ENCODE data around the gene ARL11.

The ARL11 gene

GRCh38 chr13:49679246-49679645 lies 50.9 kb downstream of the ARL11 start:
- H3K4me1 ChIP-seq (ENCODE audit: insufficient read depth, low read length) = no peaks in the 10 kb centered on the region
- H4K20me1 ChIP-seq (ENCODE audit: insufficient read depth, low read length) = peaks cover 20% of the 10 kb centered on the region; the same call in 1 of the 2 replicates
- no peak overlapping the region for H2AFZ ChIP-seq (ENCODE audit: low read depth, low read length)
- no peak overlapping the region for H3K4me2 ChIP-seq (ENCODE audit: insufficient read depth, low read length)
- H3K9me3 ChIP-seq (ENCODE audit: insufficient read depth, low read length, severe bottlenecking) = no peaks in the 10 kb centered on the region
- no peaks in the 10 kb centered on the region for H3K27me3 ChIP-seq (ENCODE audit: insufficient read depth, low read length, poor library complexity)
- ATAC-seq (ENCODE audit: insufficient read depth, low read depth) = peak; percentile 65
- H3K27ac ChIP-seq (ENCODE audit: low read length) = no peak overlapping the region
- peak; percentile 22 for DNase-seq
- no peak overlapping the region for H3K4me3 ChIP-seq (ENCODE audit: low read depth in 1 of 2, low read length in 2 of 2)
- TF ChIP-seq CTCF (IDR thresholded peaks at IDR 0.05; ENCODE audit: borderline replicate concordance, extremely low read depth, low read length, poor library complexity, severe bottlenecking) = peak; percentile 51
- TF ChIP-seq EZH2 (IDR thresholded peaks at IDR 0.05; ENCODE audit: borderline replicate concordance, low read depth, low read length, severe bottlenecking) = no peak
- no peak overlapping the region for H3K9ac ChIP-seq (ENCODE audit: low read depth, low read length)
- peaks cover 24% of the 10 kb centered on the region; the same call in 1 of the 2 replicates for H3K36me3 ChIP-seq (ENCODE audit: insufficient read depth, low read length)
- peaks cover 83% of the 10 kb centered on the region for H3K79me2 ChIP-seq (ENCODE audit: insufficient read depth, low read length)

DNA sequence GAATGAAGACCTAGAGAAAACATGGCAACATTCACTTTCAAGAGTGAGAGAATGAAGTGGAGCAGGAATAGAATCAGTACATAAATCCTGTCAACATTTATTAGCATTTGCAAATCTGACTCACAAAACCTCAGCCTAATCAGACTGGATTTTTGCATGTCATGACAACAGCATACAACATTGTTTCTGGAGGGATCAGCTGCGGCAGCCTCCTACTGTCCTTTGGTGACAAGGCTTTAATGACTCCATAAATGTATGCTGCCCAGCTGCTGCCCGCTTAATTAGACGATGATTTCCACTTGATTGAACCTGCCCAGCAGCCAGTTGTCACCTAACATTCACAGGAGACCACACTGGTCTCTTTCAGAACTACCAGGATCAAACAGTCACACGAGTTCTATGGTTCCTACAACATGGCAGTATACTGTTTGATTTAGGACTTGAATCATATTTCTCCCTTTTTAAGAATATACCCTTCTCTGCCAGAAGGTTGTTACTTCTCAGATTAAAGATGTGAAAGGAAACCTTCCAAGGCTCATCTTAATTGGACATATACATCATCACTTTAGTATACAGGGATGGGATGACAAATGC lies 53.6 kb downstream of the ARL11 start:
- no peak overlapping the region for H3K27ac ChIP-seq (ENCODE audit: low read length)

More for the DNA sequence above, 53.6 kb downstream of the ARL11 start:
- Histone ChIP-seq H3K4me1 (ENCODE audit: insufficient read depth, low read length) (no peaks in the 10 kb centered on the region), H3K9me3 (ENCODE audit: insufficient read depth, low read length, severe bottlenecking) (no peaks in the 10 kb centered on the region), H3K27me3 (ENCODE audit: insufficient read depth, low read length, poor library complexity) (no peaks in the 10 kb centered on the region), H3K79me2 (ENCODE audit: insufficient read depth, low read length) (peaks cover 85% of the 10 kb centered on the region), H4K20me1 (ENCODE audit: insufficient read depth, low read length) (peaks cover 20% of the 10 kb centered on the region; the same call in 1 of the 2 replicates), H3K36me3 (ENCODE audit: insufficient read depth, low read length) (peaks cover 26% of the 10 kb centered on the region; the same call in 1 of the 2 replicates), H3K9ac (ENCODE audit: low read depth, low read length) (no peak overlapping the region), H2AFZ (ENCODE audit: low read depth, low read length) (no peak overlapping the region), H3K4me2 (ENCODE audit: insufficient read depth, low read length) (no peak overlapping the region), H3K4me3 (ENCODE audit: low read depth in 1 of 2, low read length in 2 of 2) (no peak overlapping the region)
- ATAC-seq (ENCODE audit: insufficient read depth, low read depth) (no peak), DNase-seq (no peak)
- TF ChIP-seq EZH2 (IDR thresholded peaks at IDR 0.05; ENCODE audit: borderline replicate concordance, low read depth, low read length, severe bottlenecking) = no peak
- TF ChIP-seq CTCF (IDR thresholded peaks at IDR 0.05; ENCODE audit: borderline replicate concordance, extremely low read depth, low read length, poor library complexity, severe bottlenecking) = no peak

All from DND-41 (cell line).